Measurements from ENCODE around the gene PRRT3.
A peak's percentile ranks its signal among the peaks of the same experiment; 100 is the strongest.
"Not testable (repeated sequence)": the region's sequence is repeated elsewhere in the genome, so short reads cannot be mapped to it uniquely, and the experiment has no call there.

The PRRT3 gene

DNA sequence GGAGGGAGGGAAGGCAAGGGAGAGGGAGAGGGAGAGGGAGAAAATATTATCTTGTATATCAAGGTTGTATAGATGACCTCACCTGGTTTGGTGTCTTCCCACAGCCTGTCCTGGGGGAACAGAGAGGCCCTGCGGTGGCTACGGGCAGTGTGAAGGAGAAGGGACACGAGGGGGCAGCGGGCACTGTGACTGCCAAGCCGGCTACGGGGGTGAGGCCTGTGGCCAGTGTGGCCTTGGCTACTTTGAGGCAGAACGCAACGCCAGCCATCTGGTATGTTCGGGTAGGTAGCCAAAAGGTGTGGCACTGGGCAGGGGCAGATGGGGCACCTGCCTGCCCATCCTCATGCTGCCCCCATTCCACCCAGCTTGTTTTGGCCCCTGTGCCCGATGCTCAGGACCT is 11.5 kb downstream of the PRRT3 start:
- TF ChIP-seq, protein P1, sequence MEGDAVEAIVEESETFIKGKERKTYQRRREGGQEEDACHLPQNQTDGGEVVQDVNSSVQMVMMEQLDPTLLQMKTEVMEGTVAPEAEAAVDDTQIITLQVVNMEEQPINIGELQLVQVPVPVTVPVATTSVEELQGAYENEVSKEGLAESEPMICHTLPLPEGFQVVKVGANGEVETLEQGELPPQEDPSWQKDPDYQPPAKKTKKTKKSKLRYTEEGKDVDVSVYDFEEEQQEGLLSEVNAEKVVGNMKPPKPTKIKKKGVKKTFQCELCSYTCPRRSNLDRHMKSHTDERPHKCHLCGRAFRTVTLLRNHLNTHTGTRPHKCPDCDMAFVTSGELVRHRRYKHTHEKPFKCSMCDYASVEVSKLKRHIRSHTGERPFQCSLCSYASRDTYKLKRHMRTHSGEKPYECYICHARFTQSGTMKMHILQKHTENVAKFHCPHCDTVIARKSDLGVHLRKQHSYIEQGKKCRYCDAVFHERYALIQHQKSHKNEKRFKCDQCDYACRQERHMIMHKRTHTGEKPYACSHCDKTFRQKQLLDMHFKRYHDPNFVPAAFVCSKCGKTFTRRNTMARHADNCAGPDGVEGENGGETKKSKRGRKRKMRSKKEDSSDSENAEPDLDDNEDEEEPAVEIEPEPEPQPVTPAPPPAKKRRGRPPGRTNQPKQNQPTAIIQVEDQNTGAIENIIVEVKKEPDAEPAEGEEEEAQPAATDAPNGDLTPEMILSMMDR (IDR thresholded peaks at IDR 0.05; ENCODE audit: borderline replicate concordance, insufficient read depth, low read depth, low read length), result no peak

DNA sequence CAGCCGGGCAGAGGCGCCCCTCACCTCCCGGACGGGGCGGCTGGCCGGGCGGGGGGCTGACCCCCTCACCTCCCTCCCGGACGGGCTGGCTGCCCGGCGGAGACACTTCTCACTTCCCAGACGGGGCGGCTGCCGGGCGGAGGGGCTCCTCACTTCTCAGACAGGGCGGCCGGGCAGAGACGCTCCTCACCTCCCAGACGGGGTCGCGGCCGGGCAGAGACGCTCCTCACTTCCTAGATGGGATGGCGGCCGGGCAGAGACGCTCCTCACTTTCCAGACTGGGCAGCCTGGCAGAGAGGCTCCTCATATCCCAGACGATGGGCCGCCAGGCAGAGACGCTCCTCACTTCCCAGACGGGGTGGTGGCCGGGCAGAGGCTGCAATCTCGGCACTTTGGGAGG is 12.3 kb downstream of the PRRT3 start:
- H3K4me3 ChIP-seq (ENCODE audit: low read depth, low read length), result not testable (repeated sequence)

More for the DNA sequence above, 11.5 kb downstream of the PRRT3 start:
- no peak overlapping the region for H3K4me3 ChIP-seq (ENCODE audit: low read depth, low read length)

DNA sequence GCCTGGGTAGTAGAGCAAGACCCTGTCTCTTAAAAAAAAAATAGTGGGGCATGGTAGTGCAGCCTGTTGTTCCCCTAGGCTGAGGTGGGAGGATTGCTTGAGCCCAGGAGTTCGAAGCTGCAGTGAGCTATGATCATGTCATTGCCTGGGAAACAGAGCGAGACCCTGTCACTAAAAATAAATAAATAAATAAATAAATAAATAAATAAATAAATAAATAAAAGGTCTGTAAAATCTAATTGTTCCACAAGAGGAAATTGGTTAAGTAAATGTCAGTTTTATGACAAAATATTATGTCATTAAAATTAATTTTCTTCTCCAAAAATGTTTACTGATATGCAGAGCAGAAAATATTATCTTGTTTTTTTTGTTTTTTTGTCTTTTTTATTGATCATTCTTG is 13.2 kb downstream of the PRRT3 start:
- H3K4me3 ChIP-seq (ENCODE audit: low read depth, low read length), result no peak overlapping the region
- TF ChIP-seq, protein P1 (IDR thresholded peaks at IDR 0.05; ENCODE audit: borderline replicate concordance, insufficient read depth, low read depth, low read length), result no peak

DNA sequence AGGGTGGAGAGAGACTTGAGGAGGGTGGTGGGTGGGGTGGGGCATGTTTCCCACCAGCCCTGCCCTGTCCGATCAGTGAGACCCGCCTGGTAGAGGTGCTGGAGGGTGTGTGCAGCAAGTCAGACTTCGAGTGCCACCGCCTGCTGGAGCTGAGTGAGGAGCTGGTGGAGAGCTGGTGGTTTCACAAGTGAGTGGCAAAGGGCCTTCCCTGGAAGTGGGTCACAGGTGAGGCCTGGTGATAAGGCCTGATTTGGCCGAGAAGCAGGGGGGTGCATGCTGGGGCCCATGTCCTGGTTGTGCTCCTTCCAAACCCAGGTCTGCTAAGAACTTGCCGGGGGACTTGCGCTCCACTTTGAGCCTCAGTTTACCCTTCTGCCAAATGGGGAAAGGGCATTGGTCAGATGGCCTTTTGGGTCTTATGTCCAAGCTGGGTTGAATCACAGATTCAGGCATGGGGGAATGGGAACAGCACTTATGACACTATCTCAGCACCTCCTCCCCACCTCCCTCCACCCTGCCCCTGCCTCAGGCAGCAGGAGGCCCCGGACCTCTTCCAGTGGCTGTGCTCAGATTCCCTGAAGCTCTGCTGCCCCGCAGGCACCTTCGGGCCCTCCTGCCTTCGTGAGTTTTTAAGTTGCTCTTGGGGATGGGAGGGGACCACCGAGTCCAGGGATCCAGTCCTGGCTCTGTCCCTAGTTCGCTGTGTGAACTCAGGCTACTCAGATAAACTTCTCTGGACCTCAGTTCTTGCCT is 14.5 kb downstream of the PRRT3 start:
- H3K4me3 ChIP-seq (ENCODE audit: low read depth, low read length), result no peak overlapping the region

DNA sequence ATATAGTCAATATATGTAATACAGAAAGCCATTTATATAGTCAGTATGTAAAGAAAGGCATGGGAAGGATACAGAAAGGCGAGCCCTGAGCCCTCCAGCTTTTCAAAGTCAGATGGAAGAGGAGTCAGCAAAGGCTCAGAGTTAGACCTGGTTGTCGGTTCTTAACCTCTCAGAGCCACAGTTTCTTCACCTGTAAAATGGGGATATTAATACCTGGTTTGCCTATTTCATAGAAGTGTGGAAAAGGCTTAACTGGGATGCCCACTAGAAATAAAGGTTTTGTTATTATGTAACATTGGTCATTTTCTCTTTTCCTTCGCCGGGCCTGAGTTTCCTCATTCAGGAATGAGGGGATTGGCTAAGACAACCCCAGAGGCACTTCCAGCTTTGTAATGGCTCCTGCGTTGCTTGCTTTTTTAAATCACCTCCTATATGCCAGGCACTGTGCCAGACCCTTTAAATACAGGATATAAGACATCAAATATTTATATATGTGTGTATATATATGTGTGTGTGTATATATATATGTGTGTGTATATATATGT is 16.2 kb downstream of the PRRT3 start:
- no peak overlapping the region for H3K4me3 ChIP-seq (ENCODE audit: low read depth, low read length)
- TF ChIP-seq, protein P1 (IDR thresholded peaks at IDR 0.05; ENCODE audit: borderline replicate concordance, insufficient read depth, low read depth, low read length), result no peak

More for the DNA sequence above, 14.5 kb downstream of the PRRT3 start:
- TF ChIP-seq, protein P1 (IDR thresholded peaks at IDR 0.05; ENCODE audit: borderline replicate concordance, insufficient read depth, low read depth, low read length), result no peak

DNA sequence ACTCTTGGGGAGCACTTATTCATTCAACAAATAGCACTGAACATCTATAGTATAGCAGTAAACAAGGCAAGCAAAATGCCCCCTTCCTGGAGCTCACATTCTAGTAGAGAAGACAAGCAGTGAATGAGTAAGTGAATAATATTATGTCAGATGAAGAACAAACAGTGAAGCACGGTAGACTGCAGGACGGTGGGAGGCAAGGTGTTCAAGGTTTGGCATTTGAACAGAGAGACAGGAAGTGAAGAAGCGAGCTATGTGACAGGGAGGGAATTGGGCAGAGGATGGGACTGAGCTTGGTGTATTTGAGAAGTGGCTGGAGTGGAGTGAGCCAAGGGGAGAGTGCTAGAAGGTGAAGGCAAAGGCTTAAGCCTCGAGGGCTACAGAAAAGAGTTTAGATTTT is 17.2 kb downstream of the PRRT3 start:
- no peak overlapping the region for H3K4me3 ChIP-seq (ENCODE audit: low read depth, low read length)
- TF ChIP-seq, protein P1 (IDR thresholded peaks at IDR 0.05; ENCODE audit: borderline replicate concordance, insufficient read depth, low read depth, low read length), result no peak

DNA sequence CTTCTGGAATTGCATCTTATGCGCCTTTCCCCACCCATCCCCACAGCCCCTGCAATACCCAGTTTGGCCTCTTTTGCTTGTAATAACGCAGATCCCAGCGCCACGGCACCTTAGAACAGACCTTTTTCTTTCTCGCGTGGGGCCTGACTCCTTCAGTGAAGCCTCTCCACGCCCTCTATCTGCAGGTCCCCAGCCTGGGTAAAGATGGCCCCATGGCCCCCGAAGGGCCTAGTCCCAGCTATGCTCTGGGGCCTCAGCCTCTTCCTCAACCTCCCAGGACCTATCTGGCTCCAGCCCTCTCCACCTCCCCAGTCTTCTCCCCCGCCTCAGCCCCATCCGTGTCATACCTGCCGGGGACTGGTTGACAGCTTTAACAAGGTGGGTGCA is 18.0 kb downstream of the PRRT3 start:
- TF ChIP-seq, protein P1 (IDR thresholded peaks at IDR 0.05; ENCODE audit: borderline replicate concordance, insufficient read depth, low read depth, low read length), result peak; percentile 29; the same call in 1 of the 2 replicates
- peak overlapping the region; percentile 84 for H3K4me3 ChIP-seq (ENCODE audit: low read depth, low read length)

All from GM12875 (cell line).